Panc1 (cell line): ENCODE results near the gene DCHS2. TPM values are rescaled to one million over a fixed set of nuclear protein-coding genes. Genes with fewer than 3 reads are reported as not detected.

ENCODE experiments used
- ATAC-seq: fragments of 200-7000 bp; cut with Tn5 transposase; 2 replicates; pipeline ENCODE4 v1.9.1; 2020; ENCODE audit warnings: mild to moderate bottlenecking, moderate library complexity
- BruUV-seq: library from RNA; stranded (reverse); fragments of 400-500 nt; replicated peaks from 2 replicates; lab custom pipeline; 2021; lab: Mats Ljungman, UMichigan
- CTCF ChIA-PET: fragments of 300-600 bp; sonication (Branson Sonifier 250); formaldehyde crosslinking; loops from one replicate; lab custom pipeline; 2022; ENCODE audit warnings: antibody characterized with exemption; lab: Charles Lee
- POLR2A ChIA-PET: fragments of 300-600 bp; sonication (Branson Sonifier 250); formaldehyde crosslinking; loops from one replicate; lab custom pipeline; 2022; ENCODE audit warnings: antibody characterized with exemption; lab: Charles Lee
- DNase-seq: peaks from one replicate; pipeline ENCODE4 v3.0.0-alpha.2; 2010; ENCODE audit warnings: low read depth, low spot score
- H3K27ac ChIP-seq: 2 replicates; pipeline ENCODE4 v1.5.1; 2011; ENCODE audit warnings: mild to moderate bottlenecking, low read length, inconsistent platforms
- H3K27me3 ChIP-seq: fragments of 200-500 bp; sonication (Bioruptor generic); 2 replicates; pipeline ENCODE4 v1.6.0; 2014; ENCODE audit warnings: low read length, inconsistent platforms; ENCODE audit not compliant: control insufficient read depth, insufficient read depth
- H3K36me3 ChIP-seq: fragments of 200-500 bp; sonication (Bioruptor generic); 2 replicates; pipeline ENCODE4 v1.5.1; 2014; ENCODE audit warnings: inconsistent platforms, mild to moderate bottlenecking, low read length, moderate library complexity; ENCODE audit not compliant: control insufficient read depth, insufficient read depth
- H3K4me1 ChIP-seq: 2 replicates; pipeline ENCODE4 v1.5.1; 2011; ENCODE audit warnings: inconsistent platforms, mild to moderate bottlenecking, low read length, moderate library complexity; ENCODE audit not compliant: control insufficient read depth, insufficient read depth
- H3K4me3 ChIP-seq, 2 experiments: 2 replicates each; pipeline ENCODE4 v1.5.1; 2011 to 2012; ENCODE audit warnings: low read depth in 2 of 2, low read length in 2 of 2, mild to moderate bottlenecking in 2 of 2, inconsistent platforms in 1 of 2, moderate library complexity in 1 of 2
- H3K9me3 ChIP-seq: fragments of 200-500 bp; sonication (Bioruptor generic); 2 replicates; pipeline ENCODE4 v1.5.1; 2014; ENCODE audit warnings: low read depth, mild to moderate bottlenecking, inconsistent platforms, low read length, moderate library complexity; ENCODE audit not compliant: control insufficient read depth, insufficient read depth
- CTCF ChIP-seq: fragments of 450-650 bp; IDR thresholded peaks from 2 replicates; pipeline ENCODE4 v1.5.1; 2017; ENCODE audit warnings: mild to moderate bottlenecking
- POLR2AphosphoS5 ChIP-seq: IDR thresholded peaks from 2 replicates; pipeline ENCODE4 v1.6.1; 2012; ENCODE audit warnings: mild to moderate bottlenecking, low read depth, low read length, moderate library complexity
- REST ChIP-seq, 2 experiments: IDR thresholded peaks; 2 replicates each; pipeline ENCODE4 v1.6.1; 2011 to 2012; ENCODE audit warnings: low read depth in 2 of 2, control low read depth in 1 of 2, low read length in 1 of 2, mild to moderate bottlenecking in 1 of 2, moderate library complexity in 1 of 2; ENCODE audit not compliant: insufficient read depth in 1 of 2
- SIN3A ChIP-seq: IDR thresholded peaks from 2 replicates; pipeline ENCODE4 v1.6.1; 2012; ENCODE audit warnings: low read depth, mild to moderate bottlenecking, low read length, moderate library complexity, borderline replicate concordance; ENCODE audit not compliant: insufficient read depth
- TCF7L2 ChIP-seq: IDR thresholded peaks from 2 replicates; pipeline ENCODE4 v1.6.1; 2011; ENCODE audit warnings: mild to moderate bottlenecking, low read depth, low read length, inconsistent platforms
- in situ Hi-C: cut with HindIII; loops from 2 replicates; pipeline ENCODE4 v1.10.0; 2016; ENCODE audit warnings: low sequenced_read_pairs, low pct_unique_long_range_greater_than_20kb
- intact Hi-C: fragments of 100-400 bp; cut with micrococcal nuclease; formaldehyde crosslinking; loops from one replicate; pipeline ENCODE4 v1.10.0; 2022; ENCODE audit not compliant: unreplicated experiment
- total RNA-seq: library from RNA; stranded (reverse); gene quantifications from one replicate; pipeline ENCODE4 v1.2.1, GENCODE V29; 2021; ENCODE audit not compliant: unreplicated experiment

The DCHS2 gene
- total RNA-seq, 1 experiment from 2014 or later: not detected

GRCh38 chr4:154231806-154232478, 259.7 kb downstream of the DCHS2 start:
- no TSS peak for BruUV-seq
- intact Hi-C loops: no loop called here
- TF ChIP-seq POLR2AphosphoS5 (no peak), TCF7L2 (no peak), SIN3A (no peak), CTCF (no peak), REST (IDR thresholded peaks at IDR 0.05; ENCODE audit: insufficient read depth in 1 of 2, low read depth in 2 of 2, low read length in 1 of 2) (no peak)
- in situ Hi-C loops: no loop called here
- Histone ChIP-seq H3K4me1 (no peaks in the 10 kb centered on the region), H3K4me3 (no peak overlapping the region), H3K27ac (no peak overlapping the region), H3K36me3 (no peaks in the 10 kb centered on the region), H3K27me3 (no peaks in the 10 kb centered on the region), H3K9me3 (no peaks in the 10 kb centered on the region)
- ChIA-PET POLR2A (no interaction called here), CTCF (no interaction called here)
- ATAC-seq (no peak), DNase-seq (no peak)

GRCh38 chr4:154230723-154231122, 260.9 kb downstream of the DCHS2 start:
- ChIA-PET CTCF (no interaction called here), POLR2A (no interaction called here)
- in situ Hi-C loops (no loop called here), intact Hi-C loops (no loop called here)
- no peaks in the 10 kb centered on the region for H3K27me3 ChIP-seq
- DNase-seq (no peak), ATAC-seq (no peak)
- BruUV-seq: no TSS peak
- no peaks in the 10 kb centered on the region for H3K4me1 ChIP-seq
- TF ChIP-seq POLR2AphosphoS5 (no peak), SIN3A (no peak), REST (IDR thresholded peaks at IDR 0.05; ENCODE audit: insufficient read depth in 1 of 2, low read depth in 2 of 2, low read length in 1 of 2) (no peak), TCF7L2 (no peak), CTCF (no peak)
- no peak overlapping the region for H3K4me3 ChIP-seq
- H3K27ac ChIP-seq: no peak overlapping the region
- no peaks in the 10 kb centered on the region for H3K9me3 ChIP-seq
- no peaks in the 10 kb centered on the region for H3K36me3 ChIP-seq
